Ectodermal cell (in vitro differentiated cells): ENCODE results near the gene PBX2.
A peak's percentile ranks its signal among the peaks of the same experiment; 100 is the strongest.

ENCODE experiments used
- H3K27ac ChIP-seq: 2 replicates; pipeline ENCODE4 v1.7.0; 2013; ENCODE audit warnings: mild to moderate bottlenecking, low read depth, low read length; ENCODE audit not compliant: insufficient read depth, poor library complexity, severe bottlenecking
- H3K27me3 ChIP-seq: 2 replicates; pipeline ENCODE4 v1.7.0; 2013; ENCODE audit warnings: mild to moderate bottlenecking, low read length; ENCODE audit not compliant: insufficient read depth, control insufficient read depth, poor library complexity, severe bottlenecking
- H3K36me3 ChIP-seq: one replicate; pipeline ENCODE4 v1.7.0; 2013; ENCODE audit warnings: low read length; ENCODE audit not compliant: control insufficient read depth, insufficient read depth
- H3K4me1 ChIP-seq: one replicate; pipeline ENCODE4 v1.7.0; 2013; ENCODE audit warnings: low read length; ENCODE audit not compliant: control insufficient read depth, insufficient read depth
- H3K4me3 ChIP-seq: 2 replicates; pipeline ENCODE4 v1.7.0; 2013; ENCODE audit warnings: low read depth, low read length, control low read depth; ENCODE audit not compliant: insufficient read depth
- H3K9me3 ChIP-seq: 2 replicates; pipeline ENCODE4 v1.7.0; 2013; ENCODE audit warnings: mild to moderate bottlenecking, low read length, moderate library complexity; ENCODE audit not compliant: control insufficient read depth
- WGBS, 2 experiments: methylation state at CpG; one replicate each; pipeline ENCODE4 v1.1.7; 2013; ENCODE audit warnings: missing lambda C conversion rate in 2 of 2; 5-methylcytosine and 5-hydroxymethylcytosine counted together

PBX2 gene

DNA sequence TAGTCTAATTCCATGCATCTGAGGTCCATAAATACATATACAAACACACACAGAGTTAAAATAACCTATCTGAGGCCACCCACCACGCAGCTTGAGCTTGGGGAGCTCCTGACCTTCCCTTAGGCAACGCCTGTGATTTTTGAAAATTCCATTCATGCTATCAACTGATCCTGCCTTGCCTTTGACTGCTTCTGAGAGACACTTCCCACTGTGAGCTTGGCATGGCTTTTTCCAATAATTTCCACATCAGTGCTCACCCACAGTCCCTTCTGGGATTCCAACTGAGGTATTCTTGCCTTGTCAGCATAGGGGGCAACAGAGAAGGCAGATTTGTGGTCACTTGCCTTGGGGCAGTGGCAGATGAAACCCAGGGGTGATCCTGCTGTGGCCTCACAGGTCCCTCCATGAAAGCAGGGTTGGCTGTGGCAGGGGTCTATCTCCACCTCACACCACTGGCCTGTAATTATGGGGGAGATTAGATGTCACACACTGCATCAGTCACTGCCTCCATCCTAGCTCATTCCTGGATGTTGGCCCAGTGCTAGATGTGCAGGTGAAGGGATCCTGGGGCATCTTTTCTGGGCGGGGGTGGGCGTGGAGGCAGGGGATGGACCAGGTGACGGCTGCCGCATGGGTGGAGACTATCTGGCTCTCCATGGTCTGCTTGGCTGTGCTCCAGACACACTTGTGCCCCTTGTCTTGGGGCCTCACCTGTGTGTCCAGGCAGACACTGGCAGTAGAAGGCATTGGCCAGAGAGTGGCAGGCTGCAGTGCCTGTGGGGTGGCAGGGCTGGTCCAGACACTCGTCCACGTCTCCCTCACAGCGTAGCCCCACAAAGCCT is 13.6 kb upstream of the PBX2 start:
- Histone ChIP-seq H3K27ac (no peak overlapping the region), H3K27me3 (no peaks in the 10 kb centered on the region), H3K9me3 (no peaks in the 10 kb centered on the region), H3K4me3 (no peak overlapping the region), H3K4me1 (peaks cover 6% of the 10 kb centered on the region), H3K36me3 (no peaks in the 10 kb centered on the region)
- WGBS, 2 experiments, result 88 to 91% methylated on average over 9 of the region's 9 CpGs

DNA sequence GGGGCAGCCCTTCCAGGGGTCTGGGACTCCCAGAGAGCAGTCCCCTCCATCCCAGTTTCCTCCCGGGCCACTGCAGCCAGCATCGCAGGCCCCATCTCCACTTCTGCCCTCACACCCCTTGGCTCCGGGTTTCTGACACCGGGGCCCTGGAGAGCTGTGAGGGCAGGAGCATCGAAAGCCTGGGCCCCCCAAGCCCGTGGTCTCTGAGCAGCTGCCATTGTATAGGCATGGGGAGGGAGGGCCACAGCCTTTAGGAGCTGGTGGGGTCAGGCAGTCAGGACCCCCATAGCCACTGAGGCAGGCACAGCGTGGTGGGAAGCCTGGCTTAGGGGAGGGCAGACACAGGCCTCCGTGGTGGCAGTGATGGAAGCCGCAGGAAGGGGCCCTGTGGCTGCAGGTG is 12.2 kb upstream of the PBX2 start:
- Histone ChIP-seq H3K4me3 (no peak overlapping the region), H3K27me3 (no peaks in the 10 kb centered on the region), H3K4me1 (peaks cover 6% of the 10 kb centered on the region), H3K27ac (no peak overlapping the region), H3K9me3 (no peaks in the 10 kb centered on the region), H3K36me3 (no peaks in the 10 kb centered on the region)
- 90 to 91% methylated on average over 9 of the region's 9 CpGs for WGBS, 2 experiments

DNA sequence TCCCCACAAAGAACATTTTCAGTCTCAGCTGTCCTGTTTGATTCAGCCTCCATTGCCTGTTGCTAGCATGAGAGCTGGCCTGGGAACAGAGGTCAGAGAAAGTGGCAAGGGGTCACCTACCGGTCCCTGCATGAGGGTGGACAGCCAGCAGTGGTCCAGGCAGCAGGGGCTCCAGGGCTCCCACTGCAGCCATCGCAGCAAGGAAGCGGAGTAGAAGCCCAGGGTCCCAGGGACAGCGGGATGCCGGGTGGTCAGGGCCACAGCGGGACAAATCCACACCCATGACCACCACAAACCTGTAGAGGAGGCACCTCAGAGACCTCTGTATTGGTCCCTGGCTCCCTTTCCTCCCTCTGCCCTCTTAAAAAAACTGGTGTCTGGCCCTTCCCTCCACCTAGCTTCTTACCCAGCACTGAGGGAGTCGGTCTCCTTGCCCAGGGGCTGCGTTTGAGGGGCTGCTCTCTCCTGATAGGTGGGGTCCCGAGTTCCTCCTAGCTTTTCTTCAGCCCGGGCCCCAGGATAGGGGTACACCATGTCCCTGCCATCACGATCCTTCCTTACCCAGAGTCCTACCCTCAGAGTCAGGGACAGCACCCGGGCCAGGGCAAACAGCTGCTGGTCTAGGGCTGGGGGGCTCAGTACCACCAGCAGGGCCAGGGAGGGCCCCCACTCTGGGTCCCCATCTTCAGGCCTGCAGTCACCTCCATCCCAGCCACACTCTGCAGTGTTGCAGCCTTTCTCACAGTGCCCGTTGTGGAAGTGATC is 10.9 kb upstream of the PBX2 start:
- Histone ChIP-seq H3K36me3 (no peaks in the 10 kb centered on the region), H3K4me1 (peaks cover 13% of the 10 kb centered on the region), H3K27ac (no peak overlapping the region), H3K9me3 (no peaks in the 10 kb centered on the region), H3K27me3 (no peaks in the 10 kb centered on the region), H3K4me3 (no peak overlapping the region)
- WGBS, 2 experiments, result 91 to 95% methylated on average over 13 of the region's 13 CpGs

DNA sequence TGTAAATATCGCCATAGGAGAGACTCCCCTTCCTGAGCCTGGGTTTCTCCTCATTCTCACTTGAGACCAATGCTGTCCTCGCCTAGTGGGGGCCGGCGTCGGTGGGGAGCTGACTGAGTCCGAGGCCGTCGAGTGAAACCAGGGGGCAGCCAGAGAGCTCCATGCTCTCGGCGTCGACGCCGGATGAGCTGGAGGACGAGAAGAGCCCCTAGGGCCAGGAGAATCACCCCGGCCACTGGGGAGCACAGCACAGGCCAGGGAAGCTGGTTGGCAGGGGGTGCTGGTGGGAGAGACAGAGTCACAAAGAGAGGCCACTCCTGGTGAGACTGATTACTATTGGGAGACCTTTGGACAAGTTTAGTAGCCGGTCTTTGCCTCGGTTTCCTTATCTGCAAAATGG is 8.9 kb upstream of the PBX2 start:
- 91 to 92% methylated on average over 17 of the region's 17 CpGs for WGBS, 2 experiments
- Histone ChIP-seq H3K9me3 (no peaks in the 10 kb centered on the region), H3K4me3 (no peak overlapping the region), H3K27me3 (no peaks in the 10 kb centered on the region), H3K36me3 (no peaks in the 10 kb centered on the region), H3K27ac (no peak overlapping the region), H3K4me1 (peaks cover 15% of the 10 kb centered on the region)

DNA sequence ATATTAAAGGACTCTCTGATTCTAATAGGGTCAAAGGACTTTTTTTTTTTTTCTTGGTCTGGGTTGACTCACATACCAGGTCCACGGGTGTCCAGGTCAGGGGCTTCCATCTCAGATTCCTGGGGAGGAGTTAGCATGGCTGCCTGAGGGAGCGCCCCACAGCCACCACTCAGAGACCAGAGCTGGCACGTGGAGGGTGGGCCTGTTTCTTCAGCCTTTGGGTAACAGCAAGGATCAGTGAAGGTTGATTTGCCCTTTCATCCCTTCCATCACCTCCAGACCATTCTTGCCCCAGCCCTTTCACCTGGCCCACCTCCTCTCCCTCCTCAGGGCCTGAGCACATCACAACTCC is 8.3 kb upstream of the PBX2 start:
- WGBS, 2 experiments, result 80 to 86% methylated on average over 3 of the region's 3 CpGs
- H3K27ac ChIP-seq, result no peak overlapping the region
- no peaks in the 10 kb centered on the region for H3K27me3 ChIP-seq
- H3K36me3 ChIP-seq, result no peaks in the 10 kb centered on the region
- H3K9me3 ChIP-seq, result no peaks in the 10 kb centered on the region
- H3K4me1 ChIP-seq, result peaks cover 10% of the 10 kb centered on the region
- H3K4me3 ChIP-seq, result no peak overlapping the region

DNA sequence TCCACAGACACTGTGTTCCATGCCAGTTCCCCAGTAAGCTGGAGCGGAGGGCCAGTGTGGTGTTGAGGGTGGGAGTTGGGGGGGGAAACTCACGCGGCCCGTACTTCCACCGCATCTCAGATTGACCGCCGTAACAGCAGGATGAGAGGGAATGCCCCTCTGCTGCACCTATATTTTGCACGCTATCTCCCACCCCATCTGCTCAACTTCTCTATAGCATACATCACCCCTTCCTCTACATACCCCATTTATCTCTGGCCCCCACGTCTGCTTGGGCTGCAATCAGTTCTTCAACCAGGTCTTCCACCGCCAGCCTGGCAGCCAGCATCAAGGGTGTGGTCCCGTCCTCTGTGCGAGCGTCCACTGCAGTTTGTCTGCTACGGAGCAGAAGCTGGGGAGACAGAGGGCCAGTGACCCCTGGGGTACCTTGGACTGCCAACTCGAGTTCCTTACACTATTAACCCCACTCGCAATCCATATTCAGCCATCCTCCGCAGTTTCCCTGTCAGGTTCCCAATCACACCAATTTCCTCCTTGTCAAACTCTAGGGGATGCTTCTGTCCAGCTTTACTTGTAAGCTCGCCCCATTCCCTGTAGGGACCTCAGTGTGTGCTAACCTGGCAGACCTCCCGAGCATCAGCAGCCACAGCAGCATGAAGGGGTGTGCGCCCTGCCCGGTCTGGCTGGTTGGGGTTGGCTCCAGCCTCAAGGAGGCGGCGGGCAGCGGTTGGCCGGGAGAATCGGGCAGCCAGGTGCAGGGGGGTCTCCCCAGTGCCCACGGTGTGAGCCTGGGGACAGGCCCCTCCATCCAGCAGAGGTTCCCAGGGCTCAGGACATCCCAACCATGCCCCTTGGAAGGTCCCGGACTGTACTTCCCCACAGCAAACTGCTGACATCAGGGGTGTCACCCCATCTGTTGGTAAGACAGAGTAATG is 6.9 kb upstream of the PBX2 start:
- Histone ChIP-seq H3K9me3 (no peaks in the 10 kb centered on the region), H3K4me1 (peaks cover 20% of the 10 kb centered on the region), H3K4me3 (peak overlapping the region; percentile 86), H3K27me3 (no peaks in the 10 kb centered on the region), H3K27ac (peak overlapping the region; percentile 100), H3K36me3 (no peaks in the 10 kb centered on the region)
- 79 to 83% methylated on average over 28 of the region's 28 CpGs for WGBS, 2 experiments

DNA sequence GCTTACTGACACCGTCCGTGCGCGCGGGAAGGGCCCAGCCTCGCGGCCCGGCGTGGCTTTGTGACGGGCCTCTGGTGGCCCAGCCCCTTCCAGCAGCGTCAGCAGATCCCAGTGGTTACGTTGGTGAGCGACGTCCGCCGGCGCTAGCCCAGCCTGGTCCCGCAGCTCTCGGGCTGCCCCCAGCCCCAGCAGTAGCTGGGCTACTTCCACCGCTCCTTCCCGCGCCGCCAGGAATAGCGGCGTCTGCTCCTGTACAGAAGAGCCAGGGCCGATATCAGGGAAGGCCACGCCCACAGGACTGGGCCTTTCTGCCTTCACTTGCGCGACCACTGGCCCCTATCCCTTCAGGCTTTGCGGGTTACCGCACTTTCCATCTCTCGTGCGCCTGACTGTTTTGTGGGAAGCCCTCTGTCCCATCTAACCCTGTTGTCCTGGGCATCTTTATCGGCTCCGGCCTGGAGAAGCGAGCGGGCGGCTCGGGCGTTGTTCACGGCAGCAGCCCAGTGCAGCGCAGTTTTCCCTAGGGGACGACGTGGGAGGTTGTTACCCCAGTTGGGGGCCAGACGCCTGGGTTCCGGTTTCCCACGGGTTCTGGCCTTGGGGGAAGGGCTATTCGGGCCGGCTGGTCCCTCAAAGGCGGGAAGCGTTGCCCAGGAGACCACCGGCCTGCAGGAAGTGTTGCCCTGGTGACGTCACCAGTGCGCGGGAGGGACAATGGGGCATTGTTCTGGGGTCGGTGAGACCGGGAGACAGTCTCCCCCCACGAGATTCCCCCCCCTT is 6.1 kb upstream of the PBX2 start:
- H3K27me3 ChIP-seq, result no peaks in the 10 kb centered on the region
- H3K4me3 ChIP-seq, result peak overlapping the region; percentile 86
- WGBS, 2 experiments, result 0% methylated on average over 57 to 58 of the region's 58 CpGs
- H3K27ac ChIP-seq, result peak overlapping the region; percentile 100
- H3K4me1 ChIP-seq, result peaks cover 25% of the 10 kb centered on the region
- H3K36me3 ChIP-seq, result no peaks in the 10 kb centered on the region
- H3K9me3 ChIP-seq, result no peaks in the 10 kb centered on the region

DNA sequence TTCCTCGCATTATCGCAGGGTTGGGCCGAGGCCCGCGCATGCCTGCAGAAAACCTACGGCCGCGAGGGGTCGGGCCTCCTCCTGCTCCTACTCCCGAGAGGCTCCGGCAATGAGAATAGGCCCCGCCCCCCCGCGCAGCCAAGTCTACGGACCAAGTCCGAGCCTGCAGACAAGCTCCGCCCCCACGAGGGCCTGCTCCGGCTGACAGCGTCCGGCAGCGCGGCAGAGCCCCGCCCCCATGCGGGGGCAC is 5.6 kb upstream of the PBX2 start:
- WGBS, 2 experiments, result 0% methylated on average over 25 of the region's 25 CpGs
- H3K4me3 ChIP-seq, result peak overlapping the region; percentile 86

DNA sequence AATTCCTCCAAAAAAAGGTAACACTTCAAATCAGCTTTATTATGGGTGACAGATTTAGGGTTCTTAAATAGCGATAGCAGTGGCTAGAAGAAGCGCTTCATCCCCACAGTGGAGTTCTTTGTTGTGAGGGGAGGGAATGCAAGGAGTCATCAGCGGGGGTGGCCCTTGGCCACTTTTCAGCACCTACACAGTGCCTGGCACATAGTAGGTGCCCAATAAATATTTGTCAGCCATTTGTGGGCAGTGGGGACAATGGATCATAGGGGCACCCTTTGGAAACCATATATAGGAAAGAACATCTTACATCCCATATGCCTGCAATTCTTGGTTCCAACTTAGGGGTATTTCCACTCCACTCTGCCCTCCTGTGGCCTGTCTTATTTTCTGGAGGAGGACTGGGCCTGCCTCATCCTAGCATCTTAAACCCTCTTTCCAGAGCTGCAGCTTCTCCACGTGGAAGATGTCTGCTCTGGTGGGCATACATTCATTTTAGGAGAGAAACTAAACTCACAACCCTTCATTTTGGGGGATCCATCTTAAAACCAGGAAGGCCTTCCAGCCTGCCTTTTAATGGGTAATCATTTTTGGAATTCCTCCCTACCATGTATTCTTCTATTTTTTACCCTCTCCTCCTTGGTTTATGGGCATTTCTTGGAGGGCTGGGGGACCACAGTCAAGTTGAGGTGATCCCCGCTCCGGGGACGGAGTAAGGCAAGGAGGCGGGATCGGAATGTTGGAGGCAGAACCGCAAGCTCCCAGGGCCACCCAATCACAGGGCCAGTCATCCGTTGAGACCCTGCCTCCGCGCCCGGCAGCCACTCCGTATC is 5.0 kb upstream of the PBX2 start:
- H3K4me3 ChIP-seq, result peak overlapping the region; percentile 41
- peaks cover 32% of the 10 kb centered on the region for H3K4me1 ChIP-seq
- no peaks in the 10 kb centered on the region for H3K27me3 ChIP-seq
- no peaks in the 10 kb centered on the region for H3K36me3 ChIP-seq
- H3K27ac ChIP-seq, result peak overlapping the region; percentile 90
- H3K9me3 ChIP-seq, result no peaks in the 10 kb centered on the region
- WGBS, 2 experiments, result 19% methylated on average over 15 of the region's 15 CpGs

More for the DNA sequence above, 5.6 kb upstream of the PBX2 start:
- Histone ChIP-seq H3K27ac (peak overlapping the region; percentile 100), H3K27me3 (no peaks in the 10 kb centered on the region), H3K4me1 (peaks cover 28% of the 10 kb centered on the region), H3K36me3 (no peaks in the 10 kb centered on the region), H3K9me3 (no peaks in the 10 kb centered on the region)
